HG02981 (cell line): Measurements from ENCODE around the gene PRKAR1B.

Experiments
- ATAC-seq: cut with Tn5 transposase; IDR thresholded peaks from one replicate; pipeline ENCODE4 v1.9.1; 2021; ENCODE audit warnings: mild to moderate bottlenecking, moderate library complexity; ENCODE audit not compliant: unreplicated experiment

PRKAR1B gene

DNA sequence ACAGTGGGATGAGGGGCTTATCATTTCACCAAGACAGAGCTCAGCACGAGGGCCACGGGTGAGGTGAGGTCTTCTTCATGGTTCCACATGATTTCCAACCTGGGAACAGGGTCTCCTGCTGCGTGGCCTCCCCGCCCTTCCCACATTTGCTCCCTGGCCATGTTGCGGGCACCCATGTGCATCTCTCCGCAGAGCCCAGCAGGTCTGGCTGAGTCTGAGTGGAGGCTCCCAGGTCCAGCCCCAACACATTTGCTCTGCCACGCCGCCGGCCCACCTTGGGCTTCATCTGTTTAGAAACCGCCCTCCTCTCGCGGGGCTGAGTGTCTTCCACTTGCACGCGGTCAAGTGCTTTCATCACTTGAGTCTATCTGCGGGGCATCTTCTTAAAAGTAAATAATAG is 14.8 kb upstream of the PRKAR1B start:
- no peak for ATAC-seq

- ATAC-seq: no peak
These were observed 14.2 kb upstream of the PRKAR1B start for GRCh38 chr7:741191-741671.

DNA sequence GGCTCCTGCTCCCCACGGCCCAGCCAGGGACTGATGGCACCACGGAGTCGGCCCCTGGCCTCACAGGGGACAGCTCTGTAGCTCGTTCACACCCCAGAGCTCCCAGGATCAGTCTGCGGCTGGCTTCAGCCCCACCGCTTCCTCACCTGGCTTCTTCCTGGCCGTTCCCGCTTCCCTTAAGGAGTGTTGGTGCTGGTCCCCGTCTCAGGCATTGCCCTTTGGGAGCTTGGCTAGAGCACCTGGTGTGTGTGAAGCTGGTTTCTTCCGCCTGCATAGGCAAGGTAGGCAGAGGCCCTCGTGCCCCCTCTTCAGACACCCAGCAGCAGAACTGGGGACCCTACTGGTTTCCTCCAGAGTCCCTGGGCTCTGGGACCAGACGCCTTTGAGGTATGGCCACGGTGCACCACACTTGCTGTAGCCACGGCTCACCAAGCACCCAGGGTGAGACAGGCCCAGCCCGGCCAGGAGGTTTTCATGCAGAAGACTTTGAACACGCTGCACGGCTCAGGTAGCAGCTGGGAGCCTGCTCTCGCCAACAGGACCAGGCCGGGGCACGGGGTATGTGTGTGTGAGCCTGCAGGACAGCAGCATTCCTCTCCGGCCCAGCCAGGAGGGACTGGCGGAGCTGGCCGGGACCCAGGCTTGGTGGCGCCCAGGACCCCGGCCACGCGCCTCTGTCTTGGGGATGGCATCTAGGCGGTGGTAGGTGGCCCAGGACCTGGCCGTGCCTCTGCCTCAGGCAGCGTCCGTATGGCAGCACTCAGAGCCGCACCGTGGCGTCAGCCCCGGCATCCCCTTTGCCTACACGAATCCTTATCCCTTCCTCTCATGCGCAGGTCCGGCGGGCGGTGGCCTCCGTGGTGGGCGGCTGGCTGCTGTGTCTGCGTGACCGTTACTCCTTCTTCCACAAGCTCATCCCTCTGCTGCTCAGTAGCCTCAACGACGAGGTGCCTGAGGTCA is 13.2 kb upstream of the PRKAR1B start:
- ATAC-seq: no peak

GRCh38 chr7:739455-739982 is 12.4 kb upstream of the PRKAR1B start:
- no peak for ATAC-seq

DNA sequence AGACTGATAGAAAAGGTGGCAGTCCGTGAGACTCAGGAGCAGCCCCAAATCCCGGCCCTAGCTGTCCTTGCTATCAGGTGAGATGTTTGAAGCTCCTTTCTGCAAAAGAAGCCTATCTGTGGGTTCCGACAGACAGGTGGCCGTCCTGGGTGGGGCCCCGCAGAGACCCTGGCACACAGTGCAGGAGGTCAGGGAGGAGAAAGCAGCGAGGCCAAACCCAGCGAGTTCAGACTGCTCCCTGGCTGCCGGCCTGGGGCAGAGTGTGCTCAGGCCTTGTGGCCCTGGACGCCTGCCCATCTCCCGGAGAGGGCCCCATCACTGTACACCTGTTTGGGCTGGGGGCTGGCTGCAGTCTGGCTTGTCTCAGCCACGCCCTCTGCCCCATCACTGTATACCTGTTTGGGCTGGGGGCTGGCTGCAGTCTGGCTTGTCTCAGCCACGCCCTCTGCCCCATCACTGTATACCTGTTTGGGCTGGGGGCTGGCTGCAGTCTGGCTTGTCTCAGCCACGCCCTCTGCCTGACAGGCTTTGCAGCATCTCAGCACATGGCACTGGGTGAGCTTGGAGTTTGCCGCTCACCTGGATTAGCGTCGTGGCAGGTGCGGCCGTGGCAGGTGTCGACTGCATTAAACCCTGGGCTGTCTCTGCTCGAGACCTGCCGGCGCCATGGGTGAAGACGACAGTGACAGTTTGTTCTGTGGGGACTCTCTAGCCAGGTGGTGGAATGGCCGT is 11.8 kb upstream of the PRKAR1B start:
- no peak for ATAC-seq

DNA sequence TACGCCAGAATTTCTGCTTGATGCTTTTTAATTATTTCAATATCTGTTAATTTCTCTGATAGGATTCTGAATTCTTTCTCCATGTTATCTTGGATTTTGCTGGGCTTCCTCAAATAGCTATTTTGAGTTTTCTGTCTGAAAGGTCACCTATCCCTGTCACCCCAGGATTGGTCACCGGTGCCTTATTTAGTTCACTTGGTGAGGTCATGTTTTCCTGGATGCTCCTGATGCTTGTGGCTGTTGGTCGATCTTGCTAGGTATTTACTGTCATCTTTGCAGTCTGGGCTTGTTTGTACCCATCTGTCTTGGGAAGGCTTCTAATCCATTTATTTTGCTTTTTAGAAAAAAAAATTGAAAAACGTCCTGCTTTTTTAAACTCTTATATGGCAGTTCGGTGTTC is 11.2 kb upstream of the PRKAR1B start:
- no peak for ATAC-seq

GRCh38 chr7:734808-735207 is 7.7 kb upstream of the PRKAR1B start:
- ATAC-seq: no peak

GRCh38 chr7:734214-734613 is 7.1 kb upstream of the PRKAR1B start:
- no peak for ATAC-seq

GRCh38 chr7:732556-732955 is 5.5 kb upstream of the PRKAR1B start:
- no peak for ATAC-seq

DNA sequence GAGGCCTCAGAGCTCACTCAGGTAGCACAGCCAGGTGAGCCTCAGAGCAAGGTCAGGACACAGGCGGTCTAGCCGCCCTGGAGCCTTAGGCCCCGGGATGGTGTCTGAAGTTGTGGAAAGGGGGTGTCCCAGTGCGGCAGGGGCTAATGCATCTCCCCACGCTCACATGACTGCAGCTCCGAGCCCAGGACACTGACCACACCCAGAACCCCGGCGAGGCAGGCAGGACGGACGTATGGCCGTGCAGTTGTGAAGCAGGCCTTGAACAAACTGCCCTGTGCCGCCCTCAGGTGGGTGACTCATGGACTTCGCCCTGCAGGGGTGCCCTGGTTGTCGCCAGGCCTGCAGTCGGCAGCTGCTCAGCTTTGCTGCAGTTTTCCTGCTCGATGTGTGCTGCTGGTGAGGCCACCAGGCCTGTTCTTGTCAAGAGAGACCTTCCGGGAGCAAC is 5.0 kb upstream of the PRKAR1B start:
- ATAC-seq: no peak

GRCh38 chr7:731440-732085 is 4.5 kb upstream of the PRKAR1B start:
- no peak for ATAC-seq

DNA sequence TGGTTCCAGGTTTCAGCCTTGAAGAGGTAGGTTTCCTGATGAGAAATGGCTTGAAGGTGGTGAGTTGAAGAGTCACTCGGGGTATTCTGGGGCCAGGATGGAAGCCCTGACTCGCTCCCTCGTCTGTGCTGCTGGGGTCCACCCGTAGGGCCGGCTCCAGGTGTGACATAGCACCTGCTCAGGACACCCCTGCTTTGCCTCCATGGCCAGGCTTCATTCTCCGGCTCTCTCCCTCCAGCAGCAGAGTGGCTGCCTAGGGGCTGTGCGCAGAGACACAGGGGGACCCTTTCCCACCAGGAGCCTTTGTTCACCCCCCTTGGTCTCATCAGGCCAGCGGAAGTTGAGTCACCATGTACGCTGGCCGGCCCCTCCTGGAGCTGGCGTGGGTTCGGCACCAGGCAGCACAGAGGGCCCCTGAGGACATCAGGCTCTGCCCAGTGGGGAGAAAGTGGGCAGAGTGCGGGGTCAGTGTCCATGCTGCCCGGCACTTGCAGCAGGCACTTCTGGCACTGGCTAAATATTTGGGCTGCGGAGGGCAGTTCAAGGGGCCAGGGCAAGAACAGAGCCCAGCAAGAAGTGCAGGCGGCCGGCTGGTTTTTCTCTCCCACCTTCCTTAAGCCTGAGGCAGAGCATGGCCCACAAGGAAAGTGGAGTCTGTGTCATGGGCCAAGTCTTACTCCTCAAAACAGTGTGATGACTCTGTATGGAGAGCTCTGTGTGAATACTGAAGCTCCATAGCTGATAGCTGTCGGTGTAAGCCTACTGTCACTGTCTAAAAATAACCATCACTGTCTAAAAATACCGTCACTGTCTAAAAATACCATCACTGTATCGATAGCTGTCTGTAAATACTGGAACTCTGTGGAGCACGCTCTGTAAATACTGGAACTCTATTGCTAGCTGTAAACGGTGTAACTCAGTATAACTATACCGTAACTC is 3.7 kb upstream of the PRKAR1B start:
- no peak for ATAC-seq

- ATAC-seq: no peak
These were observed 2.3 kb upstream of the PRKAR1B start for GRCh38 chr7:729140-730000.

DNA sequence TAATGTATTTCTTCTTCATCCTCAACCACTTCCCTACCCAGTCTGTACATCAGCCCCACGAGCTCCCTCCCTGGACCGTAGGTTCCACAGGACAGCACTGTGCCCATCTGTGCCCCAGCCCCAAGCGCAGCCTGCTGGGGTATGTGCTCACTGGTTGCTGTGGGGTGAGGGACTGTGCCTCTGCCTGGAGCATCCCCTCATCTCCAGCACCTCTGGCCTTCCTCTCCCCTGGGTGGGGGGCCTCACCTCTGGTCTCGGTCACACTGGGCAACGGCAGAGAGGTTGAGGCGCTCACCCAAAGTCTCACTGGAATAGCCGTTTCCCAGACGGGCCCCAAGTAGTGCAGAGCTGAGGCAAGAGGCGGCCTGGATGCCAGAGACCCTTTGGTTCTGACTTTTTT is 1.5 kb upstream of the PRKAR1B start:
- ATAC-seq: no peak

GRCh38 chr7:727806-728460 is 852 bp upstream of the PRKAR1B start:
- ATAC-seq: no peak

DNA sequence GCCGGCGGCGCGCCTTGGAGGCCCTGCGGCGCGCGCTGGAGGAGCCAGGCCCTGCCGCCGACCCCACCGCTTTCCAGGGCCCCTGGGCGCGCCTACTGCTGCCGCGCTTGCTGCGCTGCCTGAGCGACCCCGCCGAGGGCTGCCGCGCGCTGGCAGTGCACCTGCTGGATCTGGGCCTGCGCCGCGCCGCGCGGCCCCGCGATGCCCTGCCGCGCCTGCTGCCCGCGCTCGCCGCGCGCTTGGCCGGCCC is 302 bp downstream of the PRKAR1B start:
- peak; percentile 18 for ATAC-seq

- peak; percentile 84 for ATAC-seq
These were observed 812 bp downstream of the PRKAR1B start, which contains the start of gene DNAAF5 for GRCh38 chr7:726084-726853. TSS of gene DNAAF5 (plus strand) at chr7:726699. CDS start at chr7:726721, 22 bp downstream.
